PC-9 (cell line): ENCODE results near the gene SLC36A3.

Experiments used
- CTCF ChIP-seq: fragments of 200-600 bp; sonication (generic); conservative IDR thresholded peaks from 2 replicates; pipeline ENCODE4 v1.6.1; 2017; ENCODE audit warnings: mixed run types, antibody characterized with exemption, mild to moderate bottlenecking, moderate library complexity
- EZH2 ChIP-seq: fragments of 200-600 bp; sonication (generic); IDR thresholded peaks from 2 replicates; pipeline ENCODE4 v1.8.0; 2017; ENCODE audit warnings: antibody characterized with exemption, low read depth

- TF ChIP-seq CTCF = no peak
- no peak for TF ChIP-seq EZH2
These were observed 65.9 kb downstream of the SLC36A3 start for GRCh38 chr5:151237685-151238084.
